Ishikawa (cell line): Measurements from ENCODE around the gene SPATA9.

Experiments used
- CEBPB ChIP-seq: IDR thresholded peaks from 2 replicates; pipeline ENCODE4 v1.6.1; 2012
- CREB1 ChIP-seq: IDR thresholded peaks from 2 replicates; pipeline ENCODE4 v1.6.1; 2012; ENCODE audit warnings: low read depth
- EP300 ChIP-seq: IDR thresholded peaks from 2 replicates; pipeline ENCODE4 v1.6.1; 2012; ENCODE audit warnings: borderline replicate concordance
- TCF12 ChIP-seq: IDR thresholded peaks from 2 replicates; pipeline ENCODE4 v1.6.1; 2012; ENCODE audit warnings: low read depth
- ZBTB7A ChIP-seq: IDR thresholded peaks from 2 replicates; pipeline ENCODE4 v1.6.1; 2012; ENCODE audit warnings: low read depth
- TF ChIP-seq, protein P1 (sequence below): IDR thresholded peaks from 2 replicates; pipeline ENCODE4 v1.6.1; 2012

Gene SPATA9

DNA sequence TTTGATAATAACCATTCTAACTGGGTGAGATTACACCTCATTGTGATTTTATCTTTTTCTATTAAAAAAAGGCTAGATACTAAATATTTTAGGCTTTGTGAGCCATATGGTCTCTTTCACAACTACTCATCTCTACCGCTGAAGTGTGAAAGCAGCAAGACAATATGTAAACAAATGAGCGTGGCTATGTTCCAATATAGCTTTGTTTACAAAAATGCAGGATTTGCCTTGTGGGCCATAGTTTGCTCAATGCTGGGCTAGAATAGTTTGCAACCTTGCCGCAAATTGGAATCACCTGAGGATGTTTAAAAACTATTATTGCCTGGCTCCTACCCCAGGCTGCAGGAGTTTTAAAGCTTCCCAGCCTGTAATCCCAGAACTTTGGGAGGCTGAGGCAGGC lies 73.1 kb downstream of the SPATA9 start:
- TF ChIP-seq EP300 = no peak
- no peak for TF ChIP-seq ZBTB7A
- no peak for TF ChIP-seq CEBPB
- TF ChIP-seq TCF12 = no peak
- no peak for TF ChIP-seq CREB1
- TF ChIP-seq, protein P1, sequence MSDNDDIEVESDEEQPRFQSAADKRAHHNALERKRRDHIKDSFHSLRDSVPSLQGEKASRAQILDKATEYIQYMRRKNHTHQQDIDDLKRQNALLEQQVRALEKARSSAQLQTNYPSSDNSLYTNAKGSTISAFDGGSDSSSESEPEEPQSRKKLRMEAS = no peak
